Activated T-cell treated with anti-CD3 and anti-CD28 coated beads for 24 hours (primary cell): Measurements from ENCODE around the gene SSR4.

Experiments used
- DNase-seq: peaks from one replicate; pipeline ENCODE4 v3.0.0-alpha.2; 2020; ENCODE audit warnings: low read depth

The SSR4 gene

GRCh38 chrX:153830640-153831428 is 36.4 kb downstream of the SSR4 start:
- no peak for DNase-seq

- no peak for DNase-seq
Observed at GRCh38 chrX:153831429-153832150, 37.1 kb downstream of the SSR4 start.

DNA sequence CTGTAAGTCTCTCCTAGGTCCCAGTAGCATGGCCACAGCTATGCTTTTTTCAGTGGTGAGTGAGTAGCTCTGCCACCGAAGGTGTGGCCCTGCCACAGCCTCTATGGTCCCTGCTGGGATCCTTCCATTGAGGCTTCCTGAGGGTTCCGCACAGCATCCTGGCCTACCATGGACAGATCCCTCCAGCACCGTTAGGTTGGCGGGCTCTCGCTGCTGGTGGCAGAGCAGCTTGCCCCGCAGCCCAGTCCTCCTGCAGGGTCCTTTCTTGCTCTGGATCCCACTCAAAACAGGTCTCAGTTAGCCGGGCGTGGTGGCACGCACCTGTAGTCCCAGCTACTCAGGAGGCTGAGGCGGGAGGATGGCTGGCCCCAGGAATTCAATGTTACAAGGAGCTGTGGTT is 38.3 kb downstream of the SSR4 start:
- DNase-seq: no peak

GRCh38 chrX:153836921-153837320 is 42.5 kb downstream of the SSR4 start:
- DNase-seq: no peak

DNA sequence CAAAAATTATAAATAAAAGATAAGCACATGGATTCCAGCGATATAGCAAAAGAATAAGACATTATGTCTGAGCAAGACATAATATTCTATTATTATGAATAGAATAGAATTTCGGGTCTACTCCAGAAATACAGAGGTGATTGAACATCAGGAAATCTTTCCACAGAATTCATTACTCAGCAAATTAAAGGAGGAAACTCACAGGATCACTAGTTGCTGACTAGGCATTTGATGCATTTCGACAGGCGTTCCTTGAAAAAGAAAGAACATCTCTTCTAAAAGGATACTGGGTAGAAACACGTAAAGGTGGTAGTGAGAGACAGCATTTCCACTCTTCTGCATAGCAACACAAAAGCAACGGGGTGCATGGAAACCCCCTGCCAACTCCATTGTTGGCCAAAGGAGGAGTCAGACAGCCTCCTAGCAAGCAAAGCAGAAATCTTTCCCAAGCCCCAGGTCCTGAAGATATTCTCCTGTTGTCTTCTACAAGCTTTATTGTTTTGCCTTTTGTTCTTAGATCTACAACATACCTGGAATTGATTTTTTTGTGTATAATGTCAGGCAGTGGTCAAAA is 50.1 kb downstream of the SSR4 start:
- no peak for DNase-seq

GRCh38 chrX:153845195-153845594 is 50.7 kb downstream of the SSR4 start:
- DNase-seq: no peak

DNA sequence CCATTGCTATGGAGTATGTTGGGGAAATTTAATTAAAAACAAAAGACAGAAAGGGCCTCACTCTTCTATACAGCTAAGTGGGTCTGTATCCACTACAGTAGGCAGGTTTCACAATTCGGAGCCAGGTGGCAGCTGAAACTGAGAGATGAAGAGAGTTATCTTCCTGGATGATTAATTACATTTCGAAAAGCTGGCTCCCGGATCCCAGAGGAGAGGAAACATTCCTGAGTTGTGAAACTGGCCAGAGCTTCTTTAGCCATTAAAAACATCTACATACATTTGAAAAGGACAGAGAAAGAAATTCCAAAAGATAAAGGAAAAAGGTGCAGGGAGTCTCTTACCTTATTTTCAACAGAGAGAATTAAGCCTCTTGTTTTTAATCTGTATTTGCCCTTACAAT is 51.4 kb downstream of the SSR4 start:
- DNase-seq: no peak
